Muscle of leg (tissue), 11 donors: Measurements from ENCODE around the gene UBASH3A. TPM values are rescaled to one million over a fixed set of nuclear protein-coding genes. Genes with fewer than 3 reads are reported as not detected.

Experiments used
- DNase-seq: peaks from one replicate; pipeline ENCODE4 v3.0.0; 2013
- H3K27ac ChIP-seq: one replicate; pipeline ENCODE4 v1.5.1; 2013; ENCODE audit warnings: mild to moderate bottlenecking, low read length, control low read depth
- H3K27me3 ChIP-seq: one replicate; pipeline ENCODE4 v1.6.1; 2013; ENCODE audit warnings: low read length; ENCODE audit not compliant: control insufficient read depth, insufficient read depth
- H3K36me3 ChIP-seq: one replicate; pipeline ENCODE4 v1.6.1; 2013; ENCODE audit warnings: low read length; ENCODE audit not compliant: control insufficient read depth, insufficient read depth
- H3K4me1 ChIP-seq: one replicate; pipeline ENCODE4 v1.6.1; 2013; ENCODE audit warnings: low read length; ENCODE audit not compliant: control insufficient read depth, insufficient read depth
- H3K4me3 ChIP-seq: one replicate; pipeline ENCODE4 v1.5.1; 2013; ENCODE audit warnings: low read length, control low read depth
- H3K9me3 ChIP-seq: replicated peaks from 2 replicates; pipeline ENCODE4 v1.6.1; 2013; ENCODE audit warnings: low read depth, low read length; ENCODE audit not compliant: control insufficient read depth
- WGBS: methylation state at CpG from one replicate; pipeline ENCODE4 v1.1.5; 2013; ENCODE audit warnings: missing lambda C conversion rate; ENCODE audit not compliant: insufficient coverage; 5-methylcytosine and 5-hydroxymethylcytosine counted together
- polyA plus RNA-seq, 8 donors: library from polyadenylated mRNA; unstranded; fragments of 120-200 nt; gene quantifications; one replicate each; pipeline versions ENCODE4 v1.2.1 to v1.2.3, GENCODE V29; 2013; ENCODE audit warnings: inconsistent platforms in 1 of 8, low replicate concordance in 1 of 8; ENCODE audit not compliant: insufficient read length in 8 of 8, insufficient read depth in 1 of 8
- total RNA-seq: library from RNA; stranded (reverse); fragments of 120-200 nt; gene quantifications from one replicate; pipeline ENCODE4 v1.2.4, GENCODE V29; 2013

The UBASH3A gene
- total and polyA plus RNA-seq, 9 donors: 0.04 to 0.09 (median 0.08) TPM; not detected in 5

DNA sequence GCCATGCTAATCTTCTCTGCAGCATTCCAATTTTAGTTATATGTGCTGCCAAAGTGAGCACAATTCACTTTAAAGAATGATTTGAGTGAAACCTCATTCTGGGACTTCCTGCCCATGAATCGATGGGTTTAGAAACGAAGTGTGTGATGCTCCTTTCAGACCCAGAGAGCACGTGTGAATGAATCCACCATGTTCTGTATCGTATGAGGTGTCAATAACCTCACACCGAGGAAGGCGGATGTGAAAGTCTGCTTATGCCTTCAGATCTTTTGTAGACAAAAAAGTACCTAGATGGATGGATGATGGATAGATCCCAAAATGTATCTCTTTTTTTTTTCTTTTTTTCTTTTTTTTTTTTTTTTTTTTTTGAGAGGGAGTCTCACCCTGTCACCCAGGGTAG lies 13.8 kb downstream of the UBASH3A start:
- H3K27me3 ChIP-seq: peaks cover 12% of the 10 kb centered on the region

DNA sequence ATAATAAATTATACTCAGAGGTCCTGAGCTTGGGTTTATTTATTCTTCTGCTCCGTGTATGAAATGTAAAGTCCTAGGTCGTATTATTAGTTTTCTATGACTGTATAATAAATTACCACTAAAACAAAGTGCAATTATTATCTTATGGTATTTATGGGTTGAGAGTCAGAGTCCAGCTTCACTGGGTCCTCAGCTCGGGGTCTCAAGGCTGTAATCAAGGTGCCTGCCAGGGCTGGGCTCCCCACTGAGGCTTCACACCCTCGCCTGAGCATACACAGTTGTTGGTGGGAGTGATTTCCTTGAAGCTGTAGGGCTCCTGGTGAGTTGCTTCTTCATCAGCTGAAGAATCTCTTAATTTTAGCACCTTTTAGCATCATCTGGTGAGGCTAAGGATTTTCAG lies 15.2 kb downstream of the UBASH3A start:
- WGBS: no CpG with 5 or more reads among the region's 4 CpGs

More for the DNA sequence above, 13.8 kb downstream of the UBASH3A start:
- peaks cover 4% of the 10 kb centered on the region for H3K9me3 ChIP-seq
- DNase-seq: no peak
- 78% methylated on average over 6 of the region's 6 CpGs for WGBS
- no peak overlapping the region for H3K4me3 ChIP-seq
- H3K4me1 ChIP-seq: peaks cover 11% of the 10 kb centered on the region
- H3K27ac ChIP-seq: no peak overlapping the region
- H3K36me3 ChIP-seq: no peaks in the 10 kb centered on the region

DNA sequence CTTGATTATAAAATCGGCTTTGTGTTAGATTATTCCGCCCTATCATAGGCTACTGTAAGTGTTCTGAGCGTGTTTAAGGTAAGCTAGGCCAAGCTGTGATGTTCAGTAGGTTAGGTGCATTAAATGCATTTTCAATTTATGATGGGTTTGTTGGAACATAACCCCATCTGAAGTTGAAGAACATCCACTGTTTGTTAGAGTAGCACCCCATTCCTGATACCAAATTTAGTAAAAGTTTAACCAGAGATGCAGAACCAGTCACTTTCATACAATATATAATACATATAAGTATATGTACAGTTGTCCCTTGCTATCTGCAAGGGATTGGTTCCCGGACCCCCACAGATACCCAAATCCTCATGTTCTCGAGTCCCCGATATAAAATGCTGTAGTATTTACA lies 16.1 kb downstream of the UBASH3A start:
- H3K27me3 ChIP-seq: peaks cover 20% of the 10 kb centered on the region
- DNase-seq: no peak

More for the DNA sequence above, 15.2 kb downstream of the UBASH3A start:
- no peak for DNase-seq
- Histone ChIP-seq H3K4me3 (no peak overlapping the region), H3K27me3 (peaks cover 16% of the 10 kb centered on the region), H3K4me1 (peaks cover 11% of the 10 kb centered on the region), H3K27ac (no peak overlapping the region), H3K36me3 (no peaks in the 10 kb centered on the region), H3K9me3 (peaks cover 4% of the 10 kb centered on the region)

DNA sequence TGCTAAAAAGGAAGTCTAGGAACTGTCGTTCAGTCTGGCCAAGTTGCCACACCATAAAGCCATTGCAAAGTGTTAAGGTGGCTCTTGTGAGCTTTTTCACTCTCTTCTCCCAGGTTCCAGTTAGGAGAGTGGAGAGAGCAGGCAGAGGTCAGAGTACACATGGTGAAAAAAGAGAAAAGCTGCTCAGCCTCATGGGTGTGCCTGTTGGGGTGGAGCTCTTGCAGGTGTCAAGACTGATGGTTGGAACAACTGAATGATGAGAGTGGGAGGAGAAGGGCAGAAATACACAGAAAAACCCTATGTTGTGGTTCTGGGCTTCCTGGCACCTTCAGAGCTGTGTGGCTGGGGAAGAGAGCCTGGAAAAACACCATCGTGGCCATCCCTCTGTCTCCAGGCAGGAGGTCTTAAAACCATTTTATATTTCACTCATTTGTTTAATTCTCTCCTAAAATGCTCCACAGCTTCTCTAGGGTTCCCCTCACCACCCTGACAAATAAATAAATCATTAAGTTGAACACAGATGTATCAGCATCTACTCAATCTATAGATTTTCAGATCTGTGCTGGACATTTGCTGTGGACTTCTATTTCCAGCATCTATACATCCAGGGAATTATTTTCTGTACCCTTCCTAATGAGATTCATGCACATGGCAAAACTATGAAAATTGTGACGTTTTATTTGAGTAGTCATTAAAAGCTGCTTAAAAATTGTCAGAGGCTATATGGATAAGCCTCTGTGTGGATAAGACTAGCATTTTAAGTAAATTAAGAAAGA lies 17.5 kb downstream of the UBASH3A start:
- Histone ChIP-seq H3K27ac (no peak overlapping the region), H3K27me3 (peaks cover 17% of the 10 kb centered on the region)

More for the DNA sequence above, 16.1 kb downstream of the UBASH3A start:
- peaks cover 13% of the 10 kb centered on the region for H3K4me1 ChIP-seq
- no peaks in the 10 kb centered on the region for H3K36me3 ChIP-seq
- peaks cover 4% of the 10 kb centered on the region for H3K9me3 ChIP-seq
- H3K27ac ChIP-seq: no peak overlapping the region
- H3K4me3 ChIP-seq: no peak overlapping the region
- 86% methylated on average over 2 of the region's 6 CpGs for WGBS

DNA sequence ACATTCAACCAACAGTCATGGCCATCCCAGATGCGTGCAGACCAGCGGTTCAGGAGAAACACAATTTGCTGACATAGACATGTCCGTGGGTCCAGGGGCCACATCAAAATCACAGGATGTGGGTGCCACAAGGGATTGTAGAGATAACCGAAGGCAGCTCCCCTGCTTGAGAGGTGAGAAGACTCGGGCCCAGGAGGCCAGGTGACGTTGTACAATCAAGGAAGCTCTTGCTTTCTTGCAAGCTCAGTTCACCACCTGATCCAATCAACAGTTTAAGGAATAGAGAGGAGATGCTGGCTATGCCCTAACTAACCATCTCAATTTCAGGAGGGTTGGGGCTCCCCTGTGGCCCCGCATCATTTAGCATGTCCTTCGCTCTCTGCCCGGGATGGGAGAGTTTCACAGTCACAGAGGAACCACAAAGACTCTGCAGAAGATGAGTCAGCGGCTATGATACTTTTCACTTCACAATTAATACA lies 19.5 kb downstream of the UBASH3A start:
- DNase-seq: no peak
- H3K4me1 ChIP-seq: peaks cover 3% of the 10 kb centered on the region
- H3K9me3 ChIP-seq: peaks cover 4% of the 10 kb centered on the region
- no peak overlapping the region for H3K4me3 ChIP-seq
- no peaks in the 10 kb centered on the region for H3K36me3 ChIP-seq
- WGBS: 81% methylated on average over 5 of the region's 10 CpGs
- no peak overlapping the region for H3K27ac ChIP-seq
- peaks cover 22% of the 10 kb centered on the region for H3K27me3 ChIP-seq

More for the DNA sequence above, 17.5 kb downstream of the UBASH3A start:
- Histone ChIP-seq H3K9me3 (peaks cover 4% of the 10 kb centered on the region), H3K36me3 (no peaks in the 10 kb centered on the region), H3K4me3 (no peak overlapping the region), H3K4me1 (peaks cover 3% of the 10 kb centered on the region)
- no peak for DNase-seq
- WGBS: 80% methylated on average over 1 of the region's 3 CpGs

DNA sequence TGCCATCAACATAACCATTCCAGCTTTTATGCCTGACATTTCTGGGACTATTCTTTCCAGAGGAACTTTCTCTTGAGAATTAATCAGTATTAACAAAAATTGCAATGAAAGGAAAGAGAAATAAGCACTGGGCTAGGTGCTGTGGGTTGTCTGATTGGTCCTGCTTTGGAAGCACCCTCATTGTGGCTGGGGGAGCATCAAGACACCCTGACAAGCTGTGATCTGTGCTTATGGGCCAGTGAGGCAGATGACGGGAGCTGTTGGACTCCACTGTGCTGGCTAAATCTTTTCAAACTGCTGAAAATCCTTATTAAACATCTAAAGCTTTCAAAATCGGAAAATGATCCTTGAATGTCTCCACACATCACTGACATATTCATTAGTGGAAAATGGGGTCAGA lies 20.0 kb downstream of the UBASH3A start:
- no peak for DNase-seq
- Histone ChIP-seq H3K36me3 (no peaks in the 10 kb centered on the region), H3K27me3 (peaks cover 22% of the 10 kb centered on the region), H3K27ac (no peak overlapping the region), H3K4me3 (no peak overlapping the region), H3K9me3 (peaks cover 4% of the 10 kb centered on the region), H3K4me1 (peaks cover 3% of the 10 kb centered on the region)
- WGBS: no CpG with 5 or more reads among the region's 2 CpGs

DNA sequence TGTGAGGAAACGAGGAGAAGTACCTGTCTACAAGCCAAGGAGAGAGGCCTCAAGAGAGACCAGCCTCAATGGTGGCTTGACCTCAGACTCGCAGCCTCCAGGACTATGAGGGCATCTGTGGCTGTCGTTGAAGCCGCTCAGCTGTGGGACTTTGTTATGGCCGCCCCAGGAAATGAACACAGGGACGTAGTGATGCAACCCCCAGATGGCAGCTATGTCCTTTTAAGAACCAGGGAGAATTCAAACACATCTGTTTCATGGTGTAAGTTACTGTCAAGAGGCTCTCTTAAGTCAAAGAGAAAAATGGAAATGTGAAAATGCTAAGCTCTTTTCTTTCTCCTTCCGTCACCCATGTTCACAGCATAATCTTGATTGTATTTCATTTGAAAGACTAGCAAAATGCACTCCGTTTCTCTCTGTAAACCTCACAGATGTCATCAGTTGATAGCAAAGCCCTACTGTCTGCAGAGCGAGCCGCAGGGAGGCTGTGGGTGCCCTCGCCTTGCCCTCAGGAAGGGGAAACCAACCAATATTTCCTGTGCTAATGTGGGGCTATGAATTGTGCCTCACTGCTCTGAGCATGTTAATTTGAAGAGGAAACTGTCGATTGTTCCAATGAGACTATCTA lies 21.3 kb downstream of the UBASH3A start:
- no peak for DNase-seq
- Histone ChIP-seq H3K4me1 (peaks cover 3% of the 10 kb centered on the region), H3K9me3 (peaks cover 4% of the 10 kb centered on the region), H3K27ac (peak overlapping the region; percentile 11), H3K27me3 (peaks cover 25% of the 10 kb centered on the region), H3K4me3 (no peak overlapping the region), H3K36me3 (no peaks in the 10 kb centered on the region)
- 30% methylated on average over 6 of the region's 12 CpGs for WGBS

DNA sequence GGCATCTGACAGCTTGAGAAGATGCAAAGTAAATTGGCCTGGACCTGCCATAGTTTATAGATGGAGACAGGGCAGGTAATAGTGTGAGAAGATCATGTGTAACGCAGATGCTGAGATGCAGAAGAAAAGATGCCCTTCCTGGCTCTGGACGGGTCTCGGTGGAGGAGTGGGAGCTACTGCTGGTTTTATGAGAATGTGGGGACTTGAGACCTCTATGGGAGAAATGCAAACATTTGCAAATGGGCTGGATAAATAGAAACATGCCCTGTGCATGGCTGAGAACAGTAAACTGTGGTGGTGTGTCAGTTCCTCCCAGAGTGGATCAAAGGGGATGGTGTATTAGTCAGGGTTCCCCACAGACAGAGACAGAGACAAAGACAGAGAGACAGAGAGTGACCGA lies 21.9 kb downstream of the UBASH3A start:
- Histone ChIP-seq H3K27ac (no peak overlapping the region), H3K4me1 (peaks cover 3% of the 10 kb centered on the region), H3K36me3 (no peaks in the 10 kb centered on the region), H3K9me3 (peaks cover 4% of the 10 kb centered on the region), H3K27me3 (peaks cover 27% of the 10 kb centered on the region), H3K4me3 (no peak overlapping the region)
- WGBS: 76% methylated on average over 4 of the region's 4 CpGs
- no peak for DNase-seq

DNA sequence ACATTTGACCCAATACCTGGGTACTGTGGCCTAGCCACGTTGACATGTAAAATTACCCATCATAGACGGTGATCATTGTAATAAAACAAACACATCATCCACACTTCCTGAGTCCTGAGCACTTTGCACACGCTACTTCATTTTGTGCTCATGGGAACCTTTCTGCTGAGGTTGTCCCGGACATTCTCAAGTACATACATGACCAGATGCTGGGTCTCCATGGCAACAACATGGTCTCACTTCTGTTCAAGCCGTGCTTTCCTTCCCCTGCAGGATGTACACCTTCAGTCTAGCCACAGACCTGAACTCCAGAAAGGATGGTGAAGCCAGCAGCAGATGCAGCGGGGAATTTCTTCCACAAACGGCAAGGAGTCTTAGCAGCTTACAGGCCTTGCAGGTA lies 22.7 kb downstream of the UBASH3A start:
- Histone ChIP-seq H3K27ac (no peak overlapping the region), H3K27me3 (peaks cover 22% of the 10 kb centered on the region), H3K9me3 (peaks cover under 1% of the 10 kb centered on the region), H3K36me3 (no peaks in the 10 kb centered on the region), H3K4me3 (no peak overlapping the region), H3K4me1 (peaks cover 3% of the 10 kb centered on the region)
- no peak for DNase-seq
- WGBS: 52% methylated on average over 7 of the region's 7 CpGs

DNA sequence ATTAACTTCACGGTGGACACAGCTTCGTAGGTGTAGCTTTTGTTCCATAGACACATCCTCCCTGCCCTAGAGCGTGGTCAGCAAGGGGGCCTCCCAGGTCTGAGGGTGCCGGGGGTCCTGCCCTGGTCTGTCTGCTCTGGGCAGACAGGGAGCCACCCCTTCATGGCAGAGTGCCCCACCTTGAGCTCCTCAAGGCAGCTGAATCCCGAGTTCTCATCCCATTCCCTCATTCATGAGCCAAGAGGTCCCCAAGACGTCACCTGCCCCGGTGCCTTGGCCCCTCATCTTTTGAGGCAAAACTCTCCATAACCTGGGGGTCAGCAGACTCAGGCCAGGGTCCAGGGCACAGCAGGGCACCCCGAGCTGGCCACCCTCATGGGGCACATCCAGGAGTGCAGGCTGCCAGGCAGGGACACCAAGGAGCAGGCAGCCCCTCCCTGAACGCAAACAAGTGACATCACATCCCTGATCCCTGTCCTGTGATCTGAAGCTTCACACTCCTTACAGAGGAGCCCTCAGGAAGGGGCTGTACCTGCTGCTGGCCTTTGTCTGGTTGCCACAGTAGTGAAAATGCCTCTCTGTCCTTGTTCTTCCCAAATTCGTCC lies 23.3 kb downstream of the UBASH3A start:
- no peaks in the 10 kb centered on the region for H3K36me3 ChIP-seq
- peaks cover 3% of the 10 kb centered on the region for H3K4me1 ChIP-seq
- WGBS: 83% methylated on average over 10 of the region's 10 CpGs
- no peak overlapping the region for H3K4me3 ChIP-seq
- DNase-seq: no peak
- H3K27ac ChIP-seq: no peak overlapping the region
- peaks cover 22% of the 10 kb centered on the region for H3K27me3 ChIP-seq
- H3K9me3 ChIP-seq: no peaks in the 10 kb centered on the region
